ENCODE results near the gene PNLIPRP1.

DNA sequence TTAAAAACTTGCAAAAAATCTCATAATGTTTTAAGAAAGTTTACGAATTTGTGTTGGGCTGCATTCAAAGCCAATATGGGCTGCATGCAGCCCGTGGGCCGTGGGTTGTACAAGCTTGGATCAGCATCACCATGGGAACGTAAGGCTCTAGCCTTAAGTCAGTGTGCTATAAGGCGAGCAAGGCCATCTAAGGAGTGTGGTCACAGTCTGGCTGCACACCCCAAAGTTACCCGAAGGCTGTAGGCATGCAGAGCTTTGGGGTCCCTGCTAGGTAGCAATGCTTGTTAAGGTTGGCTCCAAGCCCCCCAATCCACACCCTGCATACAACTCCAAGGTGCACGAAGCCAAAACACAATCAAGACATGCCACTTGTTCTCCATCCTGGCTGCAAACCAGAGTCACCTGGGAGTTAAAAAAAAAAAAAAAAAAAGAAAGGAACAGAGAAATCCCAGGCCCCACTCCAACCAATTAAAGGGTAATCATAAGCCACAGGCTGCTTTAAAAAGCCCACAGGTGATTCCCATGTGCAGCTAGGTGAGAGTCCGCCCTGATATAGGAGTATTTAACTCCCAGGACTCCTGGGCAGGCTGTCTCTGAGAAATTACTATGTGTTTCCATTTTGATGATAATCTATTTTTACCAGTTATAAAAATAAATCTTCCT lies 21.5 kb downstream of the PNLIPRP1 start:
- TF ChIP-seq CEBPB (IDR thresholded peaks at IDR 0.05; ENCODE audit: low read depth, low read length) = no peak
- TF ChIP-seq POLR2A (IDR thresholded peaks at IDR 0.05; ENCODE audit: low read depth, low read length) = no peak
- TF ChIP-seq RCOR1 (IDR thresholded peaks at IDR 0.05; ENCODE audit: insufficient replicate concordance, low read length) = no peak
- TF ChIP-seq, protein P1, sequence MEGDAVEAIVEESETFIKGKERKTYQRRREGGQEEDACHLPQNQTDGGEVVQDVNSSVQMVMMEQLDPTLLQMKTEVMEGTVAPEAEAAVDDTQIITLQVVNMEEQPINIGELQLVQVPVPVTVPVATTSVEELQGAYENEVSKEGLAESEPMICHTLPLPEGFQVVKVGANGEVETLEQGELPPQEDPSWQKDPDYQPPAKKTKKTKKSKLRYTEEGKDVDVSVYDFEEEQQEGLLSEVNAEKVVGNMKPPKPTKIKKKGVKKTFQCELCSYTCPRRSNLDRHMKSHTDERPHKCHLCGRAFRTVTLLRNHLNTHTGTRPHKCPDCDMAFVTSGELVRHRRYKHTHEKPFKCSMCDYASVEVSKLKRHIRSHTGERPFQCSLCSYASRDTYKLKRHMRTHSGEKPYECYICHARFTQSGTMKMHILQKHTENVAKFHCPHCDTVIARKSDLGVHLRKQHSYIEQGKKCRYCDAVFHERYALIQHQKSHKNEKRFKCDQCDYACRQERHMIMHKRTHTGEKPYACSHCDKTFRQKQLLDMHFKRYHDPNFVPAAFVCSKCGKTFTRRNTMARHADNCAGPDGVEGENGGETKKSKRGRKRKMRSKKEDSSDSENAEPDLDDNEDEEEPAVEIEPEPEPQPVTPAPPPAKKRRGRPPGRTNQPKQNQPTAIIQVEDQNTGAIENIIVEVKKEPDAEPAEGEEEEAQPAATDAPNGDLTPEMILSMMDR (conservative IDR thresholded peaks at IDR 0.05; ENCODE audit: low read depth, low read length) = no peak

Measured in IMR-90 (cell line).